NCI-H146 treated with DMSO at 0.1 percent for 48 hours (cell line): ENCODE results near the gene DENND1A.

ENCODE experiments used
- DNase-seq: peaks from one replicate; lab custom pipeline; 2025; ENCODE audit not compliant: unreplicated experiment; lab: John Stamatoyannopoulos, UW

DENND1A gene

DNA sequence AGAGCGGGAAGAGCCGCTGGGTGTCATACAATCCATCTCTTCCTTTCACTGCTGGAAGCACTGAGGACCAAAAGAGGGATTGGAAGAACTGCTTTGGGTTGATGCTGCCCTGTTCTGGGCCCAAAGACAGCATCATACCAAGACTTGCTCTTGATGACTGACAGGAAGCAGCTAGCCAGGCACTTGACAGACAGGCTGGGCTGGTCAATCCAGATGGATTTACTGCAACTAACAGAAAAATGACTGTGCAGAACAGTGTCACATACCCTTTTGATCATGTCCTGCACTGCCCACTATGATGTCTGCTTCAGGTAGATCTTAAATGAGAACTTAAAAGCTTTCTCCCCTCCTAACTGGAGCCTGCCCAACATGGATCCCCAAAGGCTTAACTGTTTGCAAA is 416.4 kb downstream of the DENND1A start:
- DNase-seq: no peak

DNA sequence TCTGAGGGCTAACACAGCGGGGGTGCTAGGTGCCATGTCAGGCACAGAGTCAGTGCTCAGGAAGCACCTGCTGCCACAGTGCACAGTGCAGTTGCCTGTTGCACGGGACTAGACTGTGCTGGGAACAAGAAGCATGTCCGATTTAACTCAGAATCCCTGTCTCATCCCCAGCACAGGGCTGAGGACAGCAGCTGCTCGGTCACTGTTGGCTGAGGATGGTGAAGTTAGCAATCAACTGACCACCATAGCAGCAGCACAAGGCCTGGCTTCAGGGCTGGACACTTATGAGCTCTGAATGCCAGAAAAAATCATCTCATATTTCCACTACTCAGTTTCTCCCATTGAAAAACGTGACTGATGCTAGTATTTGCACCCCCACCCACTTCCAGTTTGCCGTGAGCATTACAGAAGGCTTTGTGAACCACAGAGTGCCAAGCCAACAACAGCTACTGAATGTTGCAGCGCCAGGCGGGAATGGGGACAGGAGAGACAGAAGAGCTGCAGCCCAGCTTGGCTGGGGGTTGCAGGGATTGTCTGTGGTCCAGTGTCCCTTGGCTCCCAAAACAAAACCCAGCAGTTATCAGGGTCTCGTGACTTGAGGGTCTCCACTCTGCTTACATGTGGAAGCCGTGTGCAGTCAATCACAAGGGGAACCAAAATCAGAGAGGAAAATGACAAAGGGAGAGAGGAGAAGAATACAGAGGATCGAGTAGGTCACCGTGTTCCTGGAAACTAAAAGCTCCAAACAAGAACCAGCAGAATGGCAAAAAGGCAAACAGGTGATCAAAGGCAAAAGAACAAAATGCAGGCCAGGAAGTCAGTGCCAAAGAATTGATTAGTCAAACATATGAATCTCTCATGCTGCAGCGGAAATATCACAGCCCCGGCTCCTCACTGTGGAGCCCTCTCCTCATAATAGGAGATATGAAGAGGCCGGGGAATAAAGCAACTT is 418.3 kb downstream of the DENND1A start:
- DNase-seq: no peak

DNA sequence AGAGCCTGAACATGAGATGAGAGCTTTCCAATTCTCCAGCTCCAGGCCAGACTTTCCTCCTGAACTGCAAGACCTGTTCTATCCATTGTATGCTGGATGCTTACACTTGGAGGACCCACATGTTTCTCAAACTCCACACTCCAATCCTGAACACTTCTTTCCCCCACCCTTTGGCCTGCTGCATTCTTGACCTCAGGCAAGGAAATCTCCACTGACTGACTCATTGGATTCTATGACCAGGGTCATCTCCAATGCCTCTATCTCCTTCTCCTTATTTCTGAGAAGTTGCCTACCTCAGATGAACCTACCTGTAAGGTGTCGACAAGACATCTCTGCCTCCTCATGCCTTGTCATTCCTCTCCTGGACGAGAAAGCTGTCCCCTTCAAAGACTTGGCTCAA is 420.3 kb downstream of the DENND1A start:
- no peak for DNase-seq

DNA sequence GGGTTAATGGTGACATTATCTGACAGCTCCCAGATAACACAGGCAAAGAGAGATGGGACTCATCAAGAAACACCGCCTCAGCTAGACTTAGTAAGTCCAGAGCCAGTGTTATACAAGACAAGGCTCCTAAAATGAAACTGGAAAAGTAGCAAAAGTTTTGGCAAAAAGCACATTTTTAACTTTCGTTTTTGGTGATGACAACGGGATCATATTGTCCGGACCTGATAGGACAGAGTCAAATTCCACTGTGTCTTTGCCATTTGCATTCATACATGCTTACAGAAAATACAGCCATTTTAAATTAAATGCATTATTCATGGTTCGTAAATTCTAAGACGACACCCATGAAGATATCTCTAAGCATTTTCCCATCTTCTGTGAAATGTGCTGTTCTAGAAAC is 421.9 kb downstream of the DENND1A start:
- DNase-seq: no peak

DNA sequence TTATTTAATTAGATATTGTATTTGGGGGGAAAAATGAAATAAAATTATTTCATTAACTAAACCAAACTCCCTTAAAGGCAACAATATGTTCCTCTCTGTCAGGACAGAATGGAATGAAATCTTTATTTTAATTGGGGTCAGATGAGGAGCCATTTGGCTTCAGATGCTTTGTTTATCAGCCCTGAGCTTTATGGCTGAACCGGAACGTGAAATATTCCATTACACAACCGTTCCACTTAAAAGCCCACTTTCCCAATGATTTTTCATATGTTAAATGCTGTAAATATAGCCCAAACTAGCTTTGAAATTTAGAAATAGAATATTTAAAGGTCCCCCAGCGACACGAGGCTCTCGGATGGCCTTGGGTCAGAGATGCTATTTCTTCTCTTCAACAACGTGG is 424.4 kb downstream of the DENND1A start:
- no peak for DNase-seq

DNA sequence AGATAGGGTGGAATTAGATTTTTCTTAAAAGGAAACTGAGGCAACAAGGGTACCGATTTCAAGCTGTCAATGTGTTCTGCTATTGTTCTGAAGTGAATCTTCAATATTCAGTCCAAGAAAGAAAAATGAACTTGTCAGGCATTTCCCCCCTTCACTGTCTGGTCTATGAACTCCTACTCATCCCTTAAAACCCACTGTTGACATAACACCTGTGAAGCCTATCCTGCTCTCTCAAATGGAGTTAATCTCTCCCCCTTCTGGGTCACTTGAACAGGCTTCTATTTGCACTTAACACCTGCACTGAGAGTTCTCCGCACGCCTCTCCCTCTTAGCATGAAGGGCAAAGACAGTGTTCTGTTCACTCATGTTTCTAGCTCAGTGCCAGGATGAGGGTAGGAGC is 429.6 kb downstream of the DENND1A start:
- DNase-seq: no peak

DNA sequence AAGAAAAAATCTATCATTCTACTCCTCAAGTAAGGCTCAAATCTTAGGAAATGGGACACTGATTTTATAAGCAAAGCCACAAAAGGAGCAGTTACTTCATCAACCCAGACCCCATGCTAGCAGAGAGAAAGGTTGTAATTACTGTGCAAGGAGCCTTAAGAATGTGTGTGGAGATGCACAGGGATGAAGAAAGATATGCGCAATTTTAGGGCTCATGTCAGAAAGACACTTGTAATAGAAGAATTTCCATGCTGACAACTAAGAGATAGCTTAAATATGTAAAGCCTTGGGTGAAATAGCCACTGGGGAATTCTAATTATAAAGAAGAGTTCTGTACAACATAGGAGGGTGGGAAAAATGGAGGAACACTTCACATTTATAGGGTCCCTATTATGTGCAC is 432.1 kb downstream of the DENND1A start:
- no peak for DNase-seq

DNA sequence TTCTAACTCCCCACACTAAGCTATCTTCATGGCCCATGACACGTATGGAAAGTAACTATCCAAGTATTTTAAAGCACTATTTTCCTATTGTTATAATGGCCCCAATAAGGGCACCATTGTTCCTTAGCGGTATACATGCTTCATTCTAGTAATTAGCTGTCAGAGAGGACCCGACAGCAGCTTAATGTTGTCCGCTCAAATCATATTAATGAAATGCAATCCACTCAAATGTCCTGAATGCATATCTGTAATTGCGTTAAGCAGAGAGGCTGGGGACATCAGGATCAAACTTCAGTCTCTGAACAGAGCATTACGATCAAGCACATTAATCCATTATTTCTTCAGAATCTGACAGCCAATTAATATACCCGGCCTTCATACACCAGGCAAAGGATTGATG is 434.2 kb downstream of the DENND1A start:
- DNase-seq: no peak

DNA sequence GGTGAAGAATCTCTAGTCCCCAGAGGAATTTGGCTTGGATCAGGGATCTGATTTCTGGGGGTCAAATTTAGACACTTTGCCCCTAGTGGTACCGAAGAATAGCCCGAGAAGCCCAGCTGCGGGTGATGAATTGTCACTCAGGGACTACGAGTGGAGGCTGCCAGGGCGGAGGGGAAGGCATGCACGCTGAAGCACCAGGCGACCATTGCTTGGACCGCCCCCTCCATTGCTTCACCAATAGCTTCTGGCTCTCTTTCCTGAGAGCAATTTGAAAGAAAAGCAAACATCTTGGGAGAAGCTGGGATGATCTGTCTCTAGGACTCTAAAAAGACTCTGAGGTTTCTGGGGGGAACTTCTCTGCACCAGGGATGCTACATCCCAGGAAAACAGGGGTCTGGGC is 436.3 kb downstream of the DENND1A start:
- DNase-seq: no peak

DNA sequence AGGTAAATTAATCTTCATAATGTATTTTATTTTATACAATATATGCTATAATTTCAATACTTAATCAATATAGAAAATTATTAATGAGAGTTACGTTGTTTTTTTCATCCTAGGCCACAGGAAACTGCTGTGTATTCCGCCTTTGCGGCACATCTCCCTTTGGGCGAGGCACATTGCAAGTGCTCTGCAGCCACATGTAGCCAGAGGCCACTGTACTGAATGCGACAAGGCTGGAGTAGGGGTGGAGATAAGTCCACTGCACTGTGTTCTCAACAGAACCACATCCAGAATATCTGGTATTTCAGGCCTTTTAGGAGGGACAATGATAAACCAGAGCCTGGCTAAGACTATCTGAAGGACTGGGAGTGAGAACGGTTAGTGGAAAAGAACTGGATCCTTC is 439.2 kb downstream of the DENND1A start:
- no peak for DNase-seq

DNA sequence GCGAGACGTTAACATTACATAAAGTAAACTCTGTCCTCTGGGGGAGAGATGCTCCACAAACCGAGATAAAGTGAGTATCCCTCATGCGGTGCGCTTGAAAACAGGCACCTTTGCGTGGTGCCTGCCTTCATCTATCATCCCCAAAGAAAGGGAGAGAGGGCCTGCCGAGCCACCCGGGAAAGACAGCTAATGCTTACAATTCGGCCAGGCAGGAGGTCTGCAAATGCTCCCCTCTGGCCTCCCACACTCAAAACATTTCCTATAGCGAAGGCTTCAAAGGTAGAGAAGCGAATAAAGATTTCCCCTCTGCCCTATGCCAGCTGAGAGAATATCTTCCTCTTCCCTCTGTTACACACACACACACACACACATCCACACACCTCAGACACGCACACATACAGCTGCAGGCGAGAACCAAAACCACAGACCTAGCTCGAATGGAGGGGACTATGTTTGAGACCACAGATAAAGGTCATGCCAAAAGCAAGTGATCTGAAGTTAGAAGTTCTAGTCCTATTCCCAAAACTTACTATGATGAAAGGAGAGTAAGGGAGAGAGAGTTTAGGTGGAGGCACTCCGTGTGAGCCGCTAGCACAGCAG is 441.1 kb downstream of the DENND1A start:
- DNase-seq: no peak

DNA sequence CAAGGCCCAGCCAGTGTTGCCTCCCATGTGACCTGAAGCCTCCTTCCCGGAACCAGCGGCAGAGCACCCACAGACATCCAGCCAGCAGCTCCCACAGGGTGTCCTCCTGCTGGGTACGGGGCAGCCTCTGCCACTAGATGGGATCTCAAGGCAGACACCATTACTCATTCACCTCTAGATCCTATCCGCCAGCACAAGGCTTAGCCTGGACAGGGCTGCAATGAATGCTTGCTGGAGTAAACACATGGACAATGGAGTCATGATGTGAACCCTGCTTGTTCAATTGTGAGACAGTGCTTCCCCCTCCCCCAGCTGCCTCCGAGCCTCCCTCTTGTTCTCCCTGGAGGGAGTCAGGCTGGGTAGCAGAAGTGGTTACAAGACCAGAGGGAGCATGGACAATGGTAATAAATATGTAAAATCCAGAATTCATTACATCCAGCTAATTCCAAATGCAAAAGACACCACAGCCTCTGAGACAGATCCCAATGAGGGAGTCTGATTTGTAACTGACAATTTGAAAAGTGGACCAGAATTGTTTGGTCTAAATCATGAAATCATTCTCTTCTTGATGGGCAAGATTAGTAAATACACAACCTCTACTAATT is 441.9 kb downstream of the DENND1A start:
- no peak for DNase-seq

DNA sequence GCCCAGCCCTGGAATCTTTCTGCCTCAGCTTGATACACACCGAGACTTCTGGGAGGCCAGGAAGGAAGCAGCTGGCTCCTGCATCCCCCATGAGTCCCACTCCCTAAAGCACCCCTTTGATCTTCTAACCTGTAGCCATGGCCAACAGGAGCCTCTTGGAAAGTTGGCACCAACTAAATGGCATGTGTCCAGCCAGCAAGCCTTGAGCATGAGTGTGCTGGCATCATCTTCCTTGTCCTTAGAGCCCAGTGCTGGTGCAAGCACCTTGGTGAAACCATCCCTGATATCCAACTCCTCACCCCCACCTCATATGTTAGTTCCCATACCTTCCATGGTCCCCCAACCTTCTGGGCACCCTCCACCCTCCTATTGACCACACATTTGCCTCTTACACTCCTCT is 443.5 kb downstream of the DENND1A start:
- no peak for DNase-seq

DNA sequence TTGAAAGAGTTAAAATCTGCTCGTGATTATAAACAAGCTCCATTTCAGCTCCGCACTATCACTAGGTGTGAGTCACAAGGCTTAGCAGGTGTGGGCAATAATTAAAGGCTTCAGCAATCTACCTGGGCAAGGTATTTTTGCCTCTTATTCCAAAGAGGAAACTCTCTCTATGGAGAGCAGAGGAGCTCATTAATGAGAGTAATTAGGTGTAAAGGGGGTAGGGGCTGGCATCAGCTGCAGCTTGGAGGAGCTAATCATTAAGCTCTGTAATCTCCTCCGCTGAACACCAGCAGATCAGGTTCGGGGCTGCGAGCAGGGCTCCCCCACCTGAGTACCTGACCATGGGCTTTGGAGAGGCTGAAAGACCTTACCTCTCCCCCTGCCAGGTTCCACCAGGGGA is 444.7 kb downstream of the DENND1A start:
- DNase-seq: peak; percentile 64

DNA sequence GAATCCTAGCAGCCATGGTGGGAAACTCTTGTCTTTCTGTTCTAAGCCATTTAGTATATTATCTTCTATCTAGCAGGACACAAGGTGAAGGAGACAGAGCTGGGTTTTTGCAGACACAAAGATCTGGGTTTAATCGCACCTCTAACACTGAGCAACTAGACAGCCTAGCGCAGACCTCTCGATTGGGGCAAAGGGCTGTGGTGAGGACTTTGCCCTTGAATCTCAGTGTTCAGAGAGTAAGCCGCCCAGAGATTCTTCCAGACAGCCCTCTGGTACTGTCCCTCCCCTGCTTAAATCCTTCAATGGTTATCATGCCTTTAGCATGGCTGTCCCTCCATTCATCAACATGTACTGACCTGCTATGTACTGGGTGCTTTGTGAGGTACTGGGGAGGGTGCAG is 445.8 kb downstream of the DENND1A start:
- DNase-seq: no peak

DNA sequence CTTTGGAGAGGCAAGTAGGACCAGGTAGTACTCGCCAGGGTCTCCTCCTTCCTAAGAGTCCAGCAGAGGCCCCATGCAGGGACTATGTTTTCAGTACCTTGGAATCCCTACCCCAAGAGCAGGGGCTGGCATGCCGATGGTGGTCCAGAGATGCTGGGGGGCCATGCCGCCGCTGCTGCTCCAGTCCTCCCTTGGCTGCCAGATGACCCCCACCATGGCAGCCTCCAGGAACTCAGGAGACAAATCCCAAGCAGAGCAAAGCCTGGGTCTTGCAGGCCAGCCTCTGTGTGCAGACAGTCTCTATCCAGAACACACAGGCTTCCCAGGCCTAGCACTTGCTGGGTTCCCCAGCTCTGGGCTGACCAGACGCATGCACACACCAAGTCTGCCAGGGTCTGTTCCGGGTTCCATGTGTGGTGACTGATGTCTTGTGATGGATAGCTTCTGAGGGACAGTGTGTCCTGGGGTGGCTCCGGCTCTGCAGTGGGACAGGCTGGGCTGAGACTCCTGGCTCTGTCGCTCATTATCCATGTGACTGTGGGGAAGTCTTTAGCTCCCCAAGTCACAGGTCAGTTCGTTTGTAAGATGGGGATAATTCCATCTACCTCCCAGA is 446.6 kb downstream of the DENND1A start:
- no peak for DNase-seq

DNA sequence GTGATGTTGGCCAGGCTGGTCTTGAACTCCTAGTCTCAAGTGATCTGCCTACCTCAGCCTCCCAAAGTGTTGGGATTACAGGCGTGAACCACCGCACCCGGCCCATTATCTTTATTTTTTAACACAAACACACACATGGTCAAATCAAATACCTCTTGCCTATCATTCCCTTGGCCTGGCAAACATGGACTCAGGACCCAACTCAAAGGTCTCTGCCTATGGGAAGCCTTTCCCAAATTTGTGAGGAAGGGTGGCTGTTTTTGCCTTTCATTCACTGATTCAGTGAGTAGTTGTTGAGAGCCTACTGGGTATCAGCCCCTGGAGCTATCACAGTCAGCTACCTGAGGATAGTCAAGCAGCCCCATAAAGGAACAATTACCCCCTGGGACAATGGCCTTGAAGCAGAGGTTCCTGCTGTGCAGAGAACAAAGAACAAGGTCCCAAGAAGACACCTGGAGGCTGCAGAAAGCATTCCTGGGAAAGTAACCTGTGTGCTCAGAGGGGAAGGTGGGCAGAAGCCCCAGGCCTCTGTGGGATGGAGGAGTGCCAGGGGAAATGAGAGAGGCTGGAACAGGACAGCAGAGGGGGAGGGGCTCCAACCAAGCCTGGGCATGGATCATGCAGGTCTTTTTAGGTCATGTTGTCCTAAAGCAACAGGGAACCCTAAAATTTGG is 447.5 kb downstream of the DENND1A start:
- peak; percentile 51 for DNase-seq

DNA sequence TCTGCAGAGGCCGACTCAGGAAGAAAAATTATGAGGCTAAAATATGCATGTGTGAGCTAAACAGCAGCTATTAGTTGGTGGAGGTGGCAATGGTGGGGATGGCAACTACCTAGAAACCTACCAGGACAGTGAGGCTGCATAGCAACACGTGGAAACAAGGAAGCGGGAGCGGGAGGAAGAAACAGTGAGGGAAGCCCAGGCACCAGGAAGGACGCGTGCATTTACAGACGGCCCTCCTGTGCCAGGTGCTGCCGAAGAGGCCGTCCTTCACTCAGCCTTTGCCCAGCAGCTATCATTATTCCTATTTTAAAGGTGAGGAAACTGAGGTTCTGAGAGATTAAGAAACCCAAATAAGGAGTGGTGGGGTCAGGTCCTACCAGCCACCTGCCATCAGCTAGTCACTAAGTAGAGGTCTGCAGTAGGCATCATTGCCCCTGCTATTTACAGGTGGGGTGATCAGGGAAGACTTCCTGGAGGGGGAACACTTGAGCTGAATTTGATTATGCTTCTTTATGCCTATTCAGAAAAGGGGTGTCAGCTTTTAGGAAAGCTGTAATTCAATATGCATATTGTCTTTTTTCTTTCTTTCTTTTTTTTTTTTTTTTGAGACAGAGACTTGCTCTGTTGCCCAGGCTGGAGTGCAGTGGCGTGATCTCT is 448.6 kb downstream of the DENND1A start:
- DNase-seq: no peak

DNA sequence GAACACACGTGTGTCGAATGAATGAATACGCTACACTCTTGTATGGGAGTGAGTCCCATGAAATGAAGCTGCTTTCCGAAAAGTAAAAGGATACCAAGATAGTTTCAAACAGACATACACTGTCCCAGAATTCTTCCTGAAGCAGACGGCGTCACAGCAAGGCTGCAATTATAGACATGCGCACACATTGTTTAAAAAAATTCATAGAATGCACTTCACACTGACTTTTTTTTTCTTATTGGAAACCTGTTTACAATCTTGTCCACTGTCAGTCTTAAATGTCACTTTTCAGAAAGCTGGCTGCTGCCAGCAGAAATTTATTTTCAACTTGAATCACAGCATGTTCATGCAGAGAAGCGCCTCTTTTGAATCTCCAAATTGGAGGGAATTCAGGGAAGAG is 449.1 kb downstream of the DENND1A start:
- DNase-seq: no peak

DNA sequence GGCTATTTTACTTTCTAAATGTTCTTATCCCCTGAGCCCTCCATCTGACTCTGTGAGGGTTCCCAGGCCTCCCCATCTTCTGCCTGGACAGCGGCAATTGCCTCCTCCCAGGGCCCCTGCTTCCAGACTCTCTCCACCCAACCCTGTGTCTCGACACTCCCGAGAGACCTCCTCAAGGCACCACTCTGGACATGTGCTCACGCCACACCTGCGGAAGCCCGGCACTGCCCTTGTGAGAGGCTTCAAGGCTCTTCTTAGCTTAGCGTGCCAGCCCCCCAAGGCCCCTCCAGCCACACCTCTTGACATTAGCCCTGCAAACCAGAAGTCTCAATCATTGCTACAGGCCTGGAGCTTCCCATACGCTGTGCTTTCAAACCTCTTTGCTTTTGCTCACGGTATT is 449.8 kb downstream of the DENND1A start:
- DNase-seq: no peak
